Measurements from ENCODE around the gene GOLT1A.

GOLT1A gene

GRCh38 chr1:204216236-204216635, 2.4 kb upstream of the GOLT1A start:
- no peak for ATAC-seq

DNA sequence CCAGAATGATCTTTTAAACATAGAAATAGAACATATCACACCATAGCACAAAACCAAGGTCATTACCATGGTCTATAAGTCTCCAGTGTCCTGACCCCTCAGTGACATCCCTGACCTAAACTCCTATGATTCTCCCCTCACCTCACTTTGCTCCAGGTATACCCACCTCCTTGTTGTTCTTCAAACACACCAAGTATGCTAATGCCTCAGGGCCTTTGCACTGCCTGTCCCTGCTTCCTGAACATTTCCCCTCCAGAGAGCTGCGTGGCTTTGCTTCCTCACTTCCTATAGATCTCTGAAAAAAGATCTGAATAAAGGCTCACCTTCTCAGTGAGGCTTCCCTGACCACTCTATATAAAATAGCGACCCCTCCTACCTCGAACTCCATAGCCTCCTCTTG, 1.1 kb downstream of the GOLT1A start:
- Mint-ChIP-seq H3K4me1 (peaks cover 10% of the 10 kb centered on the region), H3K27ac (no peak overlapping the region)
- ATAC-seq = no peak

More at GRCh38 chr1:204216236-204216635, 2.4 kb upstream of the GOLT1A start:
- Mint-ChIP-seq H3K27ac (no peak overlapping the region), H3K27me3 (peaks cover 25% of the 10 kb centered on the region), H3K9me3 (no peaks in the 10 kb centered on the region), H3K4me3 (no peak overlapping the region), H3K4me1 (peaks cover 10% of the 10 kb centered on the region), H3K36me3 (no peaks in the 10 kb centered on the region)

GRCh38 chr1:204211046-204211445, 2.7 kb downstream of the GOLT1A start:
- H3K4me1 Mint-ChIP-seq = peaks cover 14% of the 10 kb centered on the region
- no peaks in the 10 kb centered on the region for H3K36me3 Mint-ChIP-seq
- no peak for ATAC-seq
- H3K27ac Mint-ChIP-seq = no peak overlapping the region
- no peaks in the 10 kb centered on the region for H3K9me3 Mint-ChIP-seq
- H3K4me3 Mint-ChIP-seq = no peak overlapping the region
- peaks cover 10% of the 10 kb centered on the region for H3K27me3 Mint-ChIP-seq

More for the DNA sequence above, 1.1 kb downstream of the GOLT1A start:
- Mint-ChIP-seq H3K36me3 (no peaks in the 10 kb centered on the region), H3K4me3 (no peak overlapping the region), H3K27me3 (peaks cover 3% of the 10 kb centered on the region), H3K9me3 (no peaks in the 10 kb centered on the region)

- Mint-ChIP-seq H3K27me3 (peaks cover 40% of the 10 kb centered on the region), H3K27ac (no peak overlapping the region)
- ATAC-seq = peak; percentile 84
Measured at GRCh38 chr1:204207136-204207616, 6.6 kb downstream of the GOLT1A start.

GRCh38 chr1:204206121-204206520, 7.7 kb downstream of the GOLT1A start:
- ATAC-seq = no peak
- Mint-ChIP-seq H3K9me3 (no peaks in the 10 kb centered on the region), H3K27ac (no peak overlapping the region), H3K4me3 (no peak overlapping the region), H3K27me3 (peaks cover 49% of the 10 kb centered on the region), H3K36me3 (no peaks in the 10 kb centered on the region), H3K4me1 (peaks cover 4% of the 10 kb centered on the region)

More at GRCh38 chr1:204207136-204207616, 6.6 kb downstream of the GOLT1A start:
- Mint-ChIP-seq H3K36me3 (no peaks in the 10 kb centered on the region), H3K9me3 (no peaks in the 10 kb centered on the region), H3K4me3 (no peak overlapping the region), H3K4me1 (peaks cover 4% of the 10 kb centered on the region)

GRCh38 chr1:204205486-204205885, 8.3 kb downstream of the GOLT1A start:
- peaks cover 55% of the 10 kb centered on the region for H3K27me3 Mint-ChIP-seq
- ATAC-seq = no peak
- no peak overlapping the region for H3K27ac Mint-ChIP-seq
- H3K4me1 Mint-ChIP-seq = peaks cover 4% of the 10 kb centered on the region
- H3K4me3 Mint-ChIP-seq = no peak overlapping the region
- H3K36me3 Mint-ChIP-seq = no peaks in the 10 kb centered on the region
- H3K9me3 Mint-ChIP-seq = no peaks in the 10 kb centered on the region

GRCh38 chr1:204204944-204205343, 8.8 kb downstream of the GOLT1A start:
- H3K27me3 Mint-ChIP-seq = peaks cover 57% of the 10 kb centered on the region
- H3K4me1 Mint-ChIP-seq = peaks cover 4% of the 10 kb centered on the region
- no peaks in the 10 kb centered on the region for H3K36me3 Mint-ChIP-seq
- no peak overlapping the region for H3K4me3 Mint-ChIP-seq
- H3K27ac Mint-ChIP-seq = no peak overlapping the region
- no peaks in the 10 kb centered on the region for H3K9me3 Mint-ChIP-seq
- no peak for ATAC-seq

GRCh38 chr1:204203206-204203767, 10.5 kb downstream of the GOLT1A start:
- Mint-ChIP-seq H3K27ac (no peak overlapping the region), H3K9me3 (no peaks in the 10 kb centered on the region), H3K4me3 (no peak overlapping the region), H3K36me3 (no peaks in the 10 kb centered on the region), H3K27me3 (peaks cover 63% of the 10 kb centered on the region), H3K4me1 (peaks cover 4% of the 10 kb centered on the region)
- ATAC-seq = peak; percentile 4

- H3K36me3 Mint-ChIP-seq = no peaks in the 10 kb centered on the region
- peaks cover 4% of the 10 kb centered on the region for H3K4me1 Mint-ChIP-seq
- peaks cover 66% of the 10 kb centered on the region for H3K27me3 Mint-ChIP-seq
- no peaks in the 10 kb centered on the region for H3K9me3 Mint-ChIP-seq
- no peak for ATAC-seq
- H3K27ac Mint-ChIP-seq = no peak overlapping the region
- H3K4me3 Mint-ChIP-seq = no peak overlapping the region
Measured at GRCh38 chr1:204202481-204202880, 11.3 kb downstream of the GOLT1A start.

- Mint-ChIP-seq H3K36me3 (no peaks in the 10 kb centered on the region), H3K4me3 (no peak overlapping the region), H3K4me1 (no peaks in the 10 kb centered on the region), H3K27ac (no peak overlapping the region), H3K9me3 (no peaks in the 10 kb centered on the region), H3K27me3 (peaks cover 64% of the 10 kb centered on the region)
- no peak for ATAC-seq
Measured at GRCh38 chr1:204201348-204202040, 12.3 kb downstream of the GOLT1A start.

DNA sequence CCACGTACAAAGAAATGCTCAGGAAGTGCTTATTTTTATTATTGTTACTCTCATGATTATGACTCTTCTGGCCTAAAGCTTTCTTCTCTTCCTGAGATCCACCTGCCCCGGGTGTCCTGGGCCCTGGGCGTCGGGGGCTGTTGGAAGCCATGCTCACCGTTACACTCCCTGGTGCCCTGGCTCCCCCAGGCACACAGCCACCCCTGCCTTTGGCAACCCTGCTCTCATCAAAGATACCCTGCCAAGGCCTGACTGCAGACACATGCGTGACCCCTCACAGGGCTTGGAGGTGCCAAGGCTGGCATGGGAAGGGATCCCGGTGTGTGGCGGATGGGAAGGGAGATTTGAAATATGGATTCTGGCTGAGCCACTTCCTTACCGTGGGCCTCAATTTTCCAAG, 14.2 kb downstream of the GOLT1A start:
- H3K36me3 Mint-ChIP-seq = no peaks in the 10 kb centered on the region
- H3K4me1 Mint-ChIP-seq = no peaks in the 10 kb centered on the region
- peaks cover 4% of the 10 kb centered on the region for H3K9me3 Mint-ChIP-seq
- H3K27me3 Mint-ChIP-seq = peaks cover 69% of the 10 kb centered on the region
- H3K27ac Mint-ChIP-seq = no peak overlapping the region
- ATAC-seq = no peak
- H3K4me3 Mint-ChIP-seq = no peak overlapping the region

DNA sequence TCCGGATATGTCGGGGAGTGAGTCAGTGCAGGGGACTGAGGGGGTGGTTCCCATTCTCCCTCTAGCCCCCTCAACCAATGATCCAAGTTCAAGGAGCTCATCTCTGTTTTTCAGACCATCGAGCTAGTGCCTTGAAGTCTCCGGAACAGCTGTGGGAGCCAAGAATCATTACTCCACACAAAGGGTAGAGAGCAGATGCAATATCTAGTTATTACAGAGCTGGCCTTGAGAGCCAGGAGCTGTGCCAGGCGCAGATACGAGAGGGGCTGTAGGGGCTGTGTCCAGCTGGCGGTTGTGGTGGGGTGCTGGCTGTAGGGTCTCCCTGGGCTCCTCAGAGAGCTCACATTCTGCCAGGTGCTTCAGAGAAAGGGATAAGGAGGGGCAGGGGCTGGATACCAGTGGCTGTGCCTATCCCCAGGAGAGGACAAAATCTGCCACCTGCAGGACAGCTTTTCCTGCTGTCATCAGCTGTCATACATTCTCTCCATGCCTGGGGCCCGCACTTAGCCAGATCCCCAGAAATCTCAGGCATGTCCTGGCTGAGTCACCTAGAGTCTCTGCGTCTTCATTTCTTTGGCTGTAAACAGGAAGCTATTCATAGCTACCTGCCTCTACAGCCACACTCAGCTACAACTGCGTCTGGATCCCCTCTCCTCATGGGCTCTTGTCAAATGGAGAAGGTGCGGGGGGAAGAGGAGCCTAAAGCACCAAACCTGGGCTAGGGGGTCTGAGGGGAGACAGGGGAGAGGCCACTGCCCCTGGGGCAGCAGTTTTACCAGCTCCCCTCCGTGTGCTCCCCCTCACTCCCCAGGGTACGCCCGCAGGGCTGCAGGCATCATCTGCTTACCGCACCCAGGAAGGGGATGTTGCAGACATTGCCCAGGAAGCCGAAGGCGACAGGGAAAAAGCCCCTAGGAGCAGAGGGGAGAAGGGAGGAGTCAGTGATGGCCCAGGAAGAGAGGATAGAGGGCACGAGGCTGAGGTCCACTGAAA, 15.1 kb downstream of the GOLT1A start:
- no peaks in the 10 kb centered on the region for H3K36me3 Mint-ChIP-seq
- no peak overlapping the region for H3K27ac Mint-ChIP-seq
- H3K27me3 Mint-ChIP-seq = peaks cover 69% of the 10 kb centered on the region
- peaks cover 4% of the 10 kb centered on the region for H3K9me3 Mint-ChIP-seq
- no peak for ATAC-seq
- H3K4me3 Mint-ChIP-seq = no peak overlapping the region
- H3K4me1 Mint-ChIP-seq = no peaks in the 10 kb centered on the region

DNA sequence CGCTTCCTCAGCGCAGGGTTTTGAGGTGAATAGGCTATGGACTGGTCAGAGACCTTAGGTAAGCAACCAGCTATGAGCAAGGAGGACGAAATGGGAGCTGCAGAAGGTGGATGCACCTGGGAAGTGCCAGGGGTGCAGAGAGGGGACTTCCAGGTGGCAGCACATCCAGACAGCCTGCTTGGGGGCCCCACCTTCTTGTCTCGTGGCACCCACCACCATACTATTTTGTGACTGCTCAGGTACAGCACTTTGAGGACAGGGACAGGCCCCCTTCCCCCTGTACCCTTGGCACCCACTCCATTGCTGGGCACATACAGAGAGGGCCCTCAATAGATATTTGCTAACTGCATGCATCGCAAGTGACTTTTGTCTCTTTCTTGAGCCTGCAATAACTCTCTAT, 16.7 kb downstream of the GOLT1A start:
- no peak overlapping the region for H3K27ac Mint-ChIP-seq

DNA sequence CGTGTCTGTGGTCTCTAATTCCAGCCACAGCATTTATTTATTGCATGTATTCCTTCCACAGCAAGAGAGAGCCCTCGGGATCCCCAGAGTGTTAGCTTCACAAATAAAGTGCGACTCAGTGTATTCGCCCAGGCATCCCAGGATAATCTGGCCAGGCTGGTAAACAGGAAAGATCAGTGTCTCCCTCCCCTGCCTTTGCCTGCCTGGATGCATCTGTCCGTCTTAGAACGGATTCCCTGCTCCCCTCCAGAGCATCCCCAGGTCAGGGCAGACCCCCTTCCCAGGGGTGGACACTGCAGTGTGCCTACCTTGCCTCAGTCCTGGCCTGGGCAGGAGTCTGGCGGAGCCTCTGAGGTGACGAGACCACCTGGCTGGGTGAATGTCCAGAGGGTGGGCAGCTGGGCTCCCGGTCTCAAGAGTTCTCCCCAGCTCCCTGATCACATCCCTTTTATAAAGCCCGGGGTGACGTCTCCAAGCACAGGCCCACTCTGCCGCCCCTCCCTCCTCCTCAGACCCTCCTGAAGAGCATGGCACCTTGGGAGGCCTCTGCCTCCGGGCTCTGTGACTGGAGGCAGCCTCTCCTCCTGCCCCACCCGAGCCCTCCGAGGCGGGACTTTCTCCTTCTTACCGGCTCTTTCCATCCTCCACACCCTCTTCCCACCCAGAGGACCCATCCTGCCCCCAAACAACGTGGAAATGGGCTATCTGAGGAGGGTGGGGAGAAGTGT, 17.6 kb downstream of the GOLT1A start, which contains the start of gene KISS1:
KISS1 (minus strand) TSS at position 424 of the 728 bp plus-strand sequence. CDS start 3,615 bp downstream, outside the sequence.
- Mint-ChIP-seq H3K4me1 (no peaks in the 10 kb centered on the region), H3K9me3 (peaks cover 4% of the 10 kb centered on the region), H3K27me3 (peaks cover 67% of the 10 kb centered on the region), H3K36me3 (no peaks in the 10 kb centered on the region), H3K4me3 (no peak within 1 kb of the TSS), H3K27ac (no peak within 1 kb of the TSS)
- no peak for ATAC-seq

More for the DNA sequence above, 16.7 kb downstream of the GOLT1A start:
- Mint-ChIP-seq H3K4me3 (no peak overlapping the region), H3K27me3 (peaks cover 68% of the 10 kb centered on the region), H3K9me3 (peaks cover 4% of the 10 kb centered on the region), H3K4me1 (no peaks in the 10 kb centered on the region), H3K36me3 (no peaks in the 10 kb centered on the region)
- ATAC-seq = no peak
